ENCODE results near the gene NDEL1.

Gene NDEL1

DNA sequence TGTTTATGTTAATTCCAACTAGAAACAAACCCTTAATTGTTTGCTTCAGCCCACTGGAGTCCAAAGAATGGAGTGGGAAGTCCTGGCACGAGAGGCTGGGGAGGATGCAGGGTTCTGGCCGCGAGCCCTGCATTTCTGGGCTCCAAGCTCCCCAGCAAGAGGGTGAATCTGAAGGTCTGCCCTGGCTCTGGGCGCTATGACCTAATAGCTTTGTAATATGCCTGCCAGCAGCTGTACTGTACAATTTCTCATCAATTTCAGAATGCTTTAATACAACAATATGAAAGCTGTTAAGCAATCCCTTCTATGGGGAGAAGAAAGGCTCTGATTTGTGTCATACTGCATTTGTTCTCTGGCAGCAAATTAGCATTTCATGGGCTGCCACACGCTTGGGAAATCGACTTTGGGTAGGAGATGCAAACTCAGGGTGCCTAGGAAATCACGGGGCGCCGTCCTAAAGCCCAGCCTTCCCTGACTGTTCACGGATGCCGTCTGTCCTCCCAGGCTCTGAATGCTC is 43.8 kb downstream of the NDEL1 start:
- DNase-seq (ENCODE audit: low read depth in 2 of 2), result no peak

- DNase-seq (ENCODE audit: low read depth in 2 of 2), result no peak
These were observed 44.6 kb downstream of the NDEL1 start for GRCh38 chr17:8480011-8480976.

- DNase-seq (ENCODE audit: low read depth in 2 of 2), result no peak
These were observed 45.4 kb downstream of the NDEL1 start for GRCh38 chr17:8481089-8481488.

DNA sequence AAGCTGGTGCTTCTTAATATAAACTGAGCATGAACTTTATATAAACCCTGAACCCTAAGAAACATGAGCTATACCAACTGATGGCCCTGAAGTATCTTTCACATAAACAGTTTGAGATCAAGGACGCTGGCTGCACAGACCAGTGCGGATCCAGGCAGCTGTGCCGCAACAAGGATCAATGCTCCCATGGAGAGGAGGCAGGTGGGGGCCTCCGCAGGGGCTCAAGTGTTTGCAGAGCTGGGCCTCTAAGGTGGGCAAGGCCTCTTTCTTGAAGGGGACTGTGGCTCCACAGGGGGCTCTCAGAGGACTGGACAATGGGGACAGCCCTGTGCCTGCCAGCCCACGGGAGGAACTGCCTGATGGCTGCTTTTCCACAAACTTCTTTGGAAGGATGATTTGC is 46.0 kb downstream of the NDEL1 start:
- DNase-seq (ENCODE audit: low read depth in 2 of 2), result no peak

DNA sequence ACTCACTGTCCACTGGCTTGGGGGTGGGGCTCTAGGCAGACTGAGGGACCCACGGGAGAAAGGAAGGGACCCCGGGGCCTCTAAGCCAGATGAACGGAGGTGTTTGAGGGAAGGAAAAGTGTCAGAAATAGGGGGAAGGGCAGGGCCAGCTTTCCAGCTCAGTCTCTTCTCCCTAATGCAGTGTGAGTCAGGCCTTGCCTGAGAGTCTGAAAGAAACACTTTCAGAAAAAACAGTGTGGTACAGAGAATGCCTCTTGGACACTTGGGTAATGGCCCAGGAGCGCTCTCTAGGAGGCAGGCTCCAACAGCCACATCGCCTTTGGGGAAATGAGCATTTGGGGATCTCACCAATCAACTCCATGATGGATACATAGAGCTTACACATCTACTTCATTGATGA is 46.9 kb downstream of the NDEL1 start:
- no peak for DNase-seq (ENCODE audit: low read depth in 2 of 2)

GRCh38 chr17:8484465-8484864 is 48.8 kb downstream of the NDEL1 start:
- DNase-seq (ENCODE audit: low read depth in 2 of 2), result no peak

- DNase-seq (ENCODE audit: low read depth in 2 of 2), result no peak
These were observed 49.8 kb downstream of the NDEL1 start for GRCh38 chr17:8485491-8485890.

GRCh38 chr17:8487130-8487645 is 51.5 kb downstream of the NDEL1 start:
- DNase-seq (ENCODE audit: low read depth in 2 of 2), result no peak

GRCh38 chr17:8487743-8488142 is 52.1 kb downstream of the NDEL1 start:
- no peak for DNase-seq (ENCODE audit: low read depth in 2 of 2)

GRCh38 chr17:8488491-8488890 is 52.8 kb downstream of the NDEL1 start:
- no peak for DNase-seq (ENCODE audit: low read depth in 2 of 2)

DNA sequence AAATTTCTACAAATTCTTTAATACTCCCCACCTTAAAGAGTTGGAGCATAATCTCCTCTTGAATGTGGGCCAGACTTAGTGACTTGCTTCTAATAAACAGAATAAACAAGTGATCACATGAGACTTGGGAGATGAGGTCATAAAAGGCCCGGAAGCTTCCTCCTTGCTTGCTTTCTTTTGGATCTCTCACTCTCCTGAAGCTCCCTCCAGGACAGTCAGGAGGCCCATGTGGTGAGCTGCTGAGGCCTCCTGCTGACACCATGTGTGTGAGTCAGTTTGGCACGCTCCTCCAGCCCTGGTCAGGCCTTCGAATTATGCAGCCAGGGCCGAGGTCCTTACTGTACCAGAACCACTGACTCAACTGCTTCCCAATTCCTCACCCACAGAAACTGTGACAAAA is 53.2 kb downstream of the NDEL1 start:
- no peak for DNase-seq (ENCODE audit: low read depth in 2 of 2)

GRCh38 chr17:8489841-8490240 is 54.2 kb downstream of the NDEL1 start:
- DNase-seq (ENCODE audit: low read depth in 2 of 2), result no peak

DNA sequence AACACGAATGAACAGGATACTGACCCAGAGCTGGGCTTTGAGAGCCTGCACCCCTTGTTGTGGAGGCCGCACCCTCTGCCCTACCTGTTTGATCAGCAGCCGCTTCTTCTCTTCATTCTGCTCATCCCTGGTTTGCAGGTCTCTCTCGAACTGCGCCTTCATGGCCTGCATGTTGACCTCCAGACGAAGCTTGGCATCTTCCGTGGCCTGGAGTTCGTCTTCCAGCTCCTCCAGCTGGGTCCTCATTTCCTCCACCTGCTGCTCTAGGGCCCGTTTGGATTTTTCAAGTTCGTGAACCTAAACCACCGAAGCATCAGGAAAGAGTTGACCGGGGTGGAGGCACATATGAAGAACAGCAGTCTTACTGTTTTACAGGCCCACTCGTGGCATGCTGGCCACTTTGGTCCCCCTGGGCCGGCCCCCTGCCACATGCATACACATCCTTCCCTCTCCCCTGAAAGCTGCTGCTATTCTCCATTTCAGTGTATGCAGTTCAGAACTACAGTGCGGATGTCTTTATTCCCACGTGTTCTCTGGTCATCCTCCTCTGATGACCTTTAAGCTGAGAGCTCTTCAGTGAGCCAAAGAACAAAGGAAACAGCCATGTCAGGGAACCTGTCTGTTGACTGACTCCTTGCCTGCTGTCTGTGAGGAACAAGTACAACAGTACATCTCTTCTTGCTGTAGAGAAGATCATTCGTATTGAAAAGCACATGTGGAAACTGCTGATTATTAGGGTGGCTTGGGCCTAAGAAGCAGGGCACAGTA is 54.8 kb downstream of the NDEL1 start:
- DNase-seq (ENCODE audit: low read depth in 2 of 2), result no peak

GRCh38 chr17:8492121-8492520 is 56.4 kb downstream of the NDEL1 start:
- no peak for DNase-seq (ENCODE audit: low read depth in 2 of 2)

GRCh38 chr17:8494021-8494420 is 58.3 kb downstream of the NDEL1 start:
- DNase-seq (ENCODE audit: low read depth in 2 of 2), result no peak

DNA sequence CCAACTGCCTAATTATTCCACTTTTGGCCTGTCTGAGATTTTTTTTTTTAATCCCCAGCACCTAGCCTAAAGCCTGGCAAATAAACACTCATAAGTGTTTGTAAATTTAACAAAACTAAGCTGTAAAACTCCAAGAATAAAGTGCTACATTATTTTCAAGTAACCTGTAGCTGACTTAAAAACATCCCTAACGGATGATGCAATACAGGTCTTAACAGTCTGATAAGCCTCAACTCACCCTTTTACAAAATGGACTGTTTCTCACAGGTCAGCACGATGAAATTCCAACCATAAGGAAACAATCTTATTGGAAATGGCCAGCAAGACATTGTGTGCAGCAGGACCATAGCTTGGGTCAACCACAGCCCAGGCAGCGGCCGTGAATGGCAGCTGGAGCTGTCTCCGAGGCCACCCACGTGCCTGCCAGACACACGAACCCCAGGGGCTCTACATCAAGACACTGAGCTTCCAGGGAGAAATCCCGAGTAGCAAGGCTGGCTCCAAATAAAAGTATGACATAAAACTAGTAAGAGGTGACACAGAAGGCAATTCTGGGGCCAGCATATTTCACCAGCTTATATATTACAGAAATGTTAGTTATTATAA is 58.9 kb downstream of the NDEL1 start:
- no peak for DNase-seq (ENCODE audit: low read depth in 2 of 2)

- no peak for DNase-seq (ENCODE audit: low read depth in 2 of 2)
These were observed 60.4 kb downstream of the NDEL1 start for GRCh38 chr17:8496081-8496480.

DNA sequence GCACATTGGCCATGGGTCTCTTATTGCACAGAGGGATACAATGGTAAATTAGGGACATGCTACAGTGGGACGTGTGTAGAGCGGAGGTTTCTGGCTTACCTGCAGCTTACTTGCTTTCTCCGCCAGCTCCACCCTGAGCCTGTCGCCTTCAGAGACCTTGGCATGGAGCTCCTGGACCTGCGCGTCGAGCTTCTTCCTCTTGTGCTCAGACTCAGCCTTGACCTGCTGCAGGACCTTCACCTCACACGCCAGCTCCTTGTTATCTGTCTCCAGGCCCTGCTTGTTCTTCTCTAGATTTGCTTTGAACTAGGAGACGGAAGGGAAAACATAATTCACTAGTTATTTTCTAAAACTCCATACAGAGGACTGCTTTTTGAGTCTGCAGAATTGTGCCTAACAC is 63.5 kb downstream of the NDEL1 start:
- no peak for DNase-seq (ENCODE audit: low read depth in 2 of 2)

DNA sequence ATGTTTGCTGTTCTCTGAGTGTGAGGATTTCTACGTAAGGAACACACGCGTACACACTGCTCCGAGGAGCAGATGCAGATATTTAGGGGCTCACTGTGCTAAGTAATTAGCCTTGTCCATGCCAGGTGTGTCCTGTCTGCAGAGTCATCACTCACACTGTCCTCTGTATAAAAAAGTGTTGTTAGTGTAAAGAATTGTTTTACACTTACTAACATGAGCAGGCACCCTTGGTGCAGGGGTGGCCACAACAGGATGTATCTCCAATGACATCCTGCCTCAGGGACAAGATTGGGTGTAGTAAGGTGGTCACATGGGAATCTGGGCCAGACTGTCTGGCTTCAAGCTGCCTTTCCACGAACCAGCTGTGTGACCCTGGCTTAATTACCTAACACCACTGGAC is 63.9 kb downstream of the NDEL1 start:
- DNase-seq (ENCODE audit: low read depth in 2 of 2), result no peak

GRCh38 chr17:8500609-8501008 is 64.9 kb downstream of the NDEL1 start:
- no peak for DNase-seq (ENCODE audit: low read depth in 2 of 2)

GRCh38 chr17:8502126-8502525 is 66.4 kb downstream of the NDEL1 start:
- no peak for DNase-seq (ENCODE audit: low read depth in 2 of 2)

DNA sequence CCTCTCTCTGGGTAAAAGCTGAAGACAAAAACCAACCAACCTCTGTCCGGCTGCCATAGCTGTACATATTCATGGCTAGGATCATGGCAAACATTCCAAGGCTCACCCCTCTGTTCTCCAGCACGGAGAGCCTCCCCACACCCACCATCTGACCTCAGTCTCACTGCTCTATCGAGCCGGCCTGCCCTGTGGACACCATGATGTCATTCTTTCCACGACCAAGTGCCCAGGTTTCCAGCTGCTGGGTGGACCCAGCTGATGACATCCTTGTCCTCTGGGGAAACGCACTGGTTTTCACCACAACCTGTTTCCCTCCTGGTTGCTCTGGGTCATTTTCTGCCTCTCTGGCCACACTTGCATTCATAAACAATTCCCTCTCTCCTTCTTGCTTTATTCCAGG is 67.7 kb downstream of the NDEL1 start:
- DNase-seq (ENCODE audit: low read depth in 2 of 2), result no peak
